A204.1 (cell line): ENCODE data around the gene IL25.
"Not testable (repeated sequence)": the region's sequence is repeated elsewhere in the genome, so short reads cannot be mapped to it uniquely, and the experiment has no call there.

ENCODE experiments used
- FAIRE-seq: peaks from 2 replicates; lab custom pipeline; 2012; peaks lifted over from hg19 to GRCh38; lab: Jason Lieb, UNC

The IL25 gene

DNA sequence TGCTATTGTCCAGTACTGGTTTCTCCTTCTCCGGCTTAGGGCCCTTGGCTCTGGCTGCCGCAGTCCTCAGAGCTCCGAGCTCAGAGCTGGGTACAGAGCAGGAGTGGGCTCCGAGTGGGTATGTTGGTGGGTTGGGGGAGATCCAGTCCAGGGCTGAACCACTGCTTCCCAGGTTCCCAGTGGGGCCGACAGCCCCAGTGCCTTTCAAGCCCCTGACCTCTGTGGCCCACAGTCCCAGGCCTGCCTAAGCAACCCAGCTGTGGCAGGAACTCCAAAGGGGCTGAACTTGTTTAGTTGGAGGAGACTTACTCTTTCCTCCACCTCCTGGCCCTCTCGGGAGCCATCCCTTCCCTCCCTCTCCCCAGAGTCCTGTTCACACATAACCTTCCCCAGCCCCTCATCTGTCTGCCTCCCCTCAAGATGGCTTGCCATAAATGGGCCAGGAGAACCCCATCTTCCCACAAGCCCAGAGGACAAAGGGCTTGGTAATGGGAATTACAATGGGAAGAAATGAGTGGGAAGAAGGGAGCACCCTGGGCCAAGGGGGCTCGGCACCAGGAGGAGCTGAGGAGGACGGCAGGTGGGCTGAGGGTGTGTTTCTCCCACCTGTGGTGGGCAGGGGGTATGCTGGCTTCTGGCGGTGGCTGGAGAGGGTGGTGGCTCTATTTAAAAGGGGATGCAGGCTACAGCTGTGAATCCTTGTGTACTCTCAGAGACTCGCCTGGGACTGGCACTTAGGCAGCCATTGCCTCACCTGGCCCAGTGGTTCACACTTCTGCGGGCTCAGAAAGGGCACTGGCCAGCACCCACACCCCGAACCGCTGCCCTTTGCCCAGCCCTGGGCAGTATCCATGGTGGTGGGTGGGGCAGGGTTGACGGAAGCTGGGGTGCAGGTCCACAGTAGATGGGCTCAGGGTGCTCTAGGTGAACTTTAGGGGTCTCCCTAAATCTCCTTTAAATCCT lies 39.2 kb downstream of the IL25 start:
- FAIRE-seq: no peak

DNA sequence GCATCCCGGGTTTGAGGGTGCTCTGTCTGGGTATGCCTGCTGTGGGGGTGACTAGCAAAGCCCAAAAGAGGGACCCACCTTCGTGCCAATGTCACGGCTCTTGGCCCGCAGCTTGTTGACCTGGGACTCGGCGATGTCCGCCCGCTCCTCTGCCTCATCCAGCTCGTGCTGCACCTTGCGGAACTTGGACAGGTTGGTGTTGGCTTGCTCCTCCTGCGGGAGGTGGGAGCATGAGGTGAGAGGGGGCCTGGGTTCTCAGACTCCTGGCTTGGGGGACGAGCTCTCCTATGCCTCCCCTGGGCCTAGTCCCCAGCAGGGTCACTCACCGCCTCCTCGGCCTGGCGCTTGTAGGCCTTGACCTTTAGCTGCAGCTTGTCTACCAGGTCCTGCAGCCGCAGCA lies 41.1 kb downstream of the IL25 start:
- FAIRE-seq: no peak

DNA sequence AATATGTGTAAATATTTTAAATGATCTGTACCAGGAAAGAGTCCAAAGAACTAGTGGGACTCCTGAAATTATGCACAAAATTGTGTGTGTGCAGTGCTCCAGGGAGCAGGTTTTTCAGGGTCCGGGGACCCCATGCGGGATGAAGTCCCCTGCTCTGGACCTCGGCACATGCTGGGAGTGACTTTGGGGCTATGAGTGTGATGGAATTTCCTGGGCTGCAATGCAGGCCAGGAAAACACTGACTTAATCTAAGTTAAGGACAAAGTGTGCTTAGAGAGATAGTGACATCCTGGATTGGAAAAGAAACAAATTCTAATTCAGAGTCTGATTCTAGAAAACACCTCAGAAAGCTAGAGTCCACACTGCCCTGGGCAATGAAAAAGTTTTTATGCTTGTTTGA lies 41.6 kb downstream of the IL25 start:
- no peak for FAIRE-seq

DNA sequence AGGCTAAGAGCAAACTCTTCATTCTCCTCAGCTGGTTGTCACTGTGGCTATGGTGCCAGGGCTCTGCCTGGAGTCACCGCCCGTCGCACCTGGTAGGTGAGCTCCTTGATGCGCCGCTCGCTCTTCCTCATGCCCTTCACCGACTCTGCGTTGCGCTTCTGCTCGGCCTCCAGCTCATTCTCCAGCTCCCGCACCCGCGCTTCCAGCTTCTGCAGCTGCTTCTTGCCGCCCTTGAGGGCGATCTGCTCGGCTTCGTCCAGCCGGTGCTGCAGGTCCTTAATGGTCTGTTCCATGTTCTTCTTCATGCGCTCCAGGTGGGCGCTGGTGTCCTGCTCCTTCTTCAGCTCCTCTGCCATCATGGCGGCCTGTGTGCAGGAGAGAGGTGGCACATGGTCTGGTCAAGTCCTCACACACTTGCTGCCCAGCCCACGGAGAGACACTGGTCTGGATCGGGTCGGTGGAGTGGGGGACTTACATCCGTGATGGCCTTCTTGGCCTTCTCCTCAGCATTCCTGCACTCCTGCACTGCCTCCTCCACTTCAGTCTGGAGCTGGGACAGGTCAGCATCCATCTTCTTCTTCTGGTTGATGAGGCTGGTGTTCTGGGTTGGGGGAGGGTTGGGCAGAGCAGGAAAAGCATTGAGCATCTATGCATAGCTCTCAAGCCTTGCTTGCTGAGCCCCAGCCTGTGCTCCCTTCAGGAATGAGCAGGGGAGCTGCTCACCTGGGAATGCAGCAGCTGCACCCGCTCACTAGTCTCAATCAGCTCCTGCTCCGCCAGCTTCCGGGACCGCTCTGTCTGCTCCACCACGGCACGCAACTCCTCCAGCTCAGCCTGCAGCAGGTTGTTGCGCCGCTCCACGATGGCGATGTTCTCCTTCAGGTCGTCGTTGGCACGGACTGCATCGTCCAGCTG lies 42.6 kb downstream of the IL25 start:
- FAIRE-seq: no peak

DNA sequence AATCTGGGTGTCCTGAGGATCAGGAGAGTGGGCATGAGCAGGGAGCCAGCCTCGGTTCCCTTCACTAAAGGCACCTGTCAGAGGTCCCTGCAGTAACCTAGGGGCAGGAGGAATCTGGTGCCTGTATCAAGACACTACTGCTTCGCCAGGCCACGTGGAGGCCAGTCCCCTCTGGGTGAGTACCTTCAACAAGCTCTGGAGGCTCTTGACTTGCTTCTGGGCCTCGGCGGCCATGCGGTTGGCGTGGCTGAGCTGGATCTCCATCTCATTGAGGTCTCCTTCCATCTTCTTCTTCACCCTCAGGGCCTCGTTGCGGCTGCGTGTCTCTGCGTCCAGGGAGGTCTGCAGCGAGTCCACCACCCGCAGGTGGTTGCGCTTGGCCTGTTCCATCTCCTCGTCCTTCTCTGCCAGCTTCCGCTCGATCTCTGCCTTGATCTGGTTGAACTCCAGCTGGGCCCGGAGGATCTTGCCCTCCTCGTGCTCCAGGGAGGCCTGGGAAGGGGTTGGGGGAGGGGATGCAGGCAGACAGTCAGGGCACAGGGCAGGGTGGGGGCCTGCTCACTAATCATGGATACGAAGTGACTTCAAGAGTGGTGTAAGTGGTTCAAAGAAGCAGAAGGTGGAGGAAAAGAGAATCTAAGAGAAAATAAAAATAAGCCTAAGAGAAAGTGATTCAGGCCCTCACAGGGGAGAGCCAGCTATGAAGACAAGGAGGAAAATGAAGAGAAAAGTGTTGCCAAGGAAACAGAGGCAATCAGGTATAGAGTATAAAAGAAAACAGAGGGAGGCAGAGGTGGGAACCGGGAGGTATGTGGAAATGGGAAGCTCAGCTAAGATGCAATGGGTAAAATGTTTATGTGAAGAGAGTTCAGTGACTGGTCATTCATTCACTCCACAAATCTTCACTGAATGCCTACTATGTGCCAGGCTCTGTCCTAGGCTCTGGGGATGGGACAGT lies 43.5 kb downstream of the IL25 start:
- FAIRE-seq: no peak

DNA sequence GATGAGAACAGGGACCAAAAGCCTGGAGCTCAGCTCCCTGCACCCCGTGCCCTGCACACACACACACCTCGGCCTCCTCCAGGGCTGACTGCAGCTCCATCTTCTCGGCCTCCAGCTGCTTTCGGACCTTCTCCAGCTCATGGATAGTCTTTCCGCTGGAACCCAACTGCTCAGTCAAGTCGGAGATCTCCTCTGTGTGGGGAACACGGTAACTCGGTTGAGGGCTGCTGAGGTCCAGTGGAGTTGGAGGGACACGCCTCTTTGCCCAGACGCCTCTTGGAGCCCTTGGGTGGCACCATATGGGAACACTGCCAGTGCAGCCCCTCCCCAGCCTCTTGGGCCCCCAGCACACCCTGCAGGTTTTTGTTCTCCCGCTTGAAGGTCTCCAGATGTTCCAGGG lies 44.2 kb downstream of the IL25 start:
- FAIRE-seq: no peak

DNA sequence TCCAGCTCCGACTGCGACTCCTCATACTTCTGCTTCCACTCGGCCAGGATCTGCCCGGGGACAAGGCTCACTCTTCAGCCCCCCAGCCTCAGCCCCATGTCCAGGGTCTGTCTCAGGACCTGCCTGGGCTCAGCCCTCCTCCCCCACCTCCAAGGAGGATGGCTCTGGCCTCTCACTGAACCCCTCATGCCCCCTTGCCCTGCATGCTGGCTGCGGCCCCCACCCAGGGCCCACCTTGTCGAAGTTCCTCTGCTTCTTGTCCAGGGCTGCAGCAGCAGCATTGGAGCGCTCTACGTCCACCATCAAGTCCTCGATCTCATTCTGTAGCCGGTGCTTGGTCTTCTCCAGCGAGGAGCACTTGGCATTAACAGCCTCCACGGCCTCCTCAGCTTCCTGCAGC lies 44.7 kb downstream of the IL25 start:
- FAIRE-seq: not testable (repeated sequence)

DNA sequence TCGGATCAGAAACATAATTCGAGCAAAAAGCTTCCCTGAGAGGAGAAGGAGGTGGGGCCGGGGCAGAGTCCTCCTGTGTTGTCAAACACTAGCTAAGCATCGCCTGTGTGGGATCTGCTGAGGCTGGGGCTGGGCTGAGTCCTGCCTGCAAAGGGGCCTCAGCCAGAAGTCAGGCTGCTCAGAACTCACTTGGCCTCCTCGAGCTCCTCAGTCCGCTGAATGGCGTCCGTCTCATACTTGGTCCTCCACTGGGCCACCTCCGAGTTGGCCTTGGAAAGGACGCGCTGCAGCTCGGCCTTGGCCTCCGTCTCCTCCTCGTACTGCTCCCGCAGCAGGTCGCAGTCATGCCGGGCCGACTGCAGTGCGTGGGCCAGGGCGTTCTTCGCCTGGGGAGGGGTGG lies 45.4 kb downstream of the IL25 start:
- no peak for FAIRE-seq

DNA sequence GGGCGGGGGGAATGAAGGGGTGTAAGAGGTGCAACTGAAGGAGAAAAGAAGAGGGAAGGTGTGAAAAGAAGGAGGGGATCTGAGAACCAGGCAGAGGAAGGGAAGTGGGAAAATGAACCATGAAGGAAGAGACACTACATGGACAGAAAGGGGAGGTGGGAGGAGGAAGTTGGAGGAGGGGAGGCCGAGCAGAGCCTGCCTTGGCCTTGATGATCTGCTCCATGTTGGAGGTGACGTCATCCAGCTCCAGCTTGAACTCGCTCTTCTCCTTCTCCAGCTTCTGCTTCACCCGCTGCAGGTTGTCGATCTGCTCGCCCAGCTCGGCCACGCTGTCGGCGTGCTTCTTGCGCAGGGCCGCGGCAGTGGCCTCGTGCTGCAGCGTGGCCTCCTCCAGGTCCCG lies 47.0 kb downstream of the IL25 start:
- not testable (repeated sequence) for FAIRE-seq

DNA sequence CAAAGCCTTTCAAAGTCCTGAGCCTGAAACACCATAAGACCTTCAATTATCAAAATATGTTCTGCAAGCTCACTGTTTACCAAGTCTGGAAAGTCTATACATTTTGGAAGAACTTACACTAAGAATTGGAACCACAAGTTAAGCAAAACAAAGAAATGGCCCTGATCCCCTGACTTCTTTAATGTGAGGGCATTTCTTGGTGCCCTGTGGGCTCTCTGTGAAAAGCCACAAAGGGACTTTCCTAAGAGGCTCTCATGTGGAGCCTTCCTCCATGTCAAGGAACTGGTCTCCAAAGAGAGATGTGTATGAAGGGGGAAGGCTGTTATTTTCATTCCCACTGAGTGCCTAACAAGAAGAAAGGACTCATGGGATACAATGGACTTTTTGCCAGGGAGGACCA lies 49.0 kb downstream of the IL25 start:
- FAIRE-seq: no peak

DNA sequence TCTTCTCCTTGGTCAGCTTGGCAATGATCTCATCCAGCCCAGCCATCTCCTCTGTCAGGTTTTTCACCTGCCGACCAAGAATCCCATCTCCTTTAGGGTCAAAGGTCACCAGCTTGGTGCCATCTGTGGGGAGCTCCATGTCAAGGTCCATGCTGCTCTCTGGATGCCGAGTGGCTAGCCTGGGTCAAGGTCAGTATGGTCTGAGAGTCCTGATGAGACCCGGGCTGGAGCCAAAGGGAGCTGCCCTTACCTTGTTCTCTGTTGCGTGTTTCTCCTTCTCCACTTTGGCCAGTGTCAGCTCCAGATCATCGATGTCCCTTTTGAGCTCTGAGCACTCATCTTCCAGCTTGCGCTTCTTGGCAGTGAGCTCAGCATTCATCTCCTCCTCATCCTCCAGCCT lies 51.0 kb downstream of the IL25 start:
- FAIRE-seq: no peak

DNA sequence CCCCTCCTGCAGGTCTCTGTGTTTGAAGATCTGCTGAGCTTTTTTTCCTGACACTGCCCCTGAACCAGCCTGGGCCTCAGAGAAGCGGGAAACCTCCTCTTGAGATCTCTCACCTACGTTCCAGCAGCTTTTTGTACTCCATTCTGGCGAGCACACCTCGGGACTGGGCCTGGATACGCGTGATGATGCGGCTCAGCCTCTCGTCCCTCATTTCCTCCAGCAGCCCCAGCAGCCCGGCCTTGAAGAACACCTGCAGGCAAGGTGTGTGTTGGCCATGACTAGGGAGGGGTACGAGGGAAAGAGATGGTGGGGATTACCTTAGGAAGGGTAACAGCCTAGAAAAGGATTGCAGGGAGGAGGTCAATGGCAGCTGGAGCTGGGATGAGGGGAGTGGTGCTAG lies 52.6 kb downstream of the IL25 start:
- no peak for FAIRE-seq

DNA sequence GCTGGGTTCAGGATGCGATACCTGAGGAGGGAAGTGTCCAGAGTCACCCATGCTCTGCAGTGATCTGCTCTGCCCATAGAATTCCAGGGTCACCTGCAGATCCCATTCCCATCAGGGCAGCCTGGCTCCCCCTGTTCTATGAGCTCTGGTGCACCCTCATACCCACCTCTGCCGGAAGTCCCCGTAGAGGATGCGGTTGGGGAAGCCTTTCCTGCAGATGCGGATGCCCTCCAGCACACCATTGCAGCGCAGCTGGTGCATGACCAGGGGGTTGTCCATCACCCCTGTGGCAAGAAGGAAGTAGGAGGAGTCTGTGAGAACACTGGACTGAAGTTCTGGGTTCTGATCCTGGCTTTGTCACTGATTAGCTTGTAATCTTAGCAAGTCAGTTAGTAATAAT lies 53.2 kb downstream of the IL25 start:
- FAIRE-seq: not testable (repeated sequence)
